Effector CD8-positive, alpha-beta T cell (primary cell): ENCODE data around the gene SSTR3.
"Not testable (repeated sequence)": the region's sequence is repeated elsewhere in the genome, so short reads cannot be mapped to it uniquely, and the experiment has no call there.

Experiments
- DNase-seq: peaks from one replicate; lab custom pipeline; 2025; lab: John Stamatoyannopoulos, UW

Gene SSTR3

DNA sequence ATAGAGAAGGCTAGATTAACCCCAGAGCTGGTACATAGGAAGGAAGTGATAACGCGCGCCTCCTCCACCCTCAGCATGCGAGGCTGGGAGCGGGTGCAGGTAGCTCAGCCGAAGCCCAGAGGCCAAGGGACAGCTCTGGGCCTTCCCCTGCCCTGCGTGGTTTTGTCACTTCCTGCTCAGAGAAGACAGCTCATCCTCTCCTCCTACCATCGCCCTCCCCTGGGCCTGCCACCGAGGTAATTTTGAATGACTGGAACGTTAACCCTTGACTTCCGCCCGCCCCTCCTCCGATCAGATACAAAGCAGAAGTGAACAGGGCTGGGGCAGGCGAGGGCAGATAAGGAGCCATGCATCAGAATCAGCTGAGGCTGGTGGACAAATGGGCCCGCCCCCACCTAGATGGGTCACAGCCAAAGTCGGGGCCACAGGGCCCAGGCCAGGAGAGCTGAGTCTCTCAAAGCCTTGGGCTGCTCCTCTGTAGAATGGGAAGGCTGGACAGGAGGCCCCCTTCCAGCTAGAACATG lies 30.2 kb upstream of the SSTR3 start:
- peak; percentile 66 for DNase-seq

DNA sequence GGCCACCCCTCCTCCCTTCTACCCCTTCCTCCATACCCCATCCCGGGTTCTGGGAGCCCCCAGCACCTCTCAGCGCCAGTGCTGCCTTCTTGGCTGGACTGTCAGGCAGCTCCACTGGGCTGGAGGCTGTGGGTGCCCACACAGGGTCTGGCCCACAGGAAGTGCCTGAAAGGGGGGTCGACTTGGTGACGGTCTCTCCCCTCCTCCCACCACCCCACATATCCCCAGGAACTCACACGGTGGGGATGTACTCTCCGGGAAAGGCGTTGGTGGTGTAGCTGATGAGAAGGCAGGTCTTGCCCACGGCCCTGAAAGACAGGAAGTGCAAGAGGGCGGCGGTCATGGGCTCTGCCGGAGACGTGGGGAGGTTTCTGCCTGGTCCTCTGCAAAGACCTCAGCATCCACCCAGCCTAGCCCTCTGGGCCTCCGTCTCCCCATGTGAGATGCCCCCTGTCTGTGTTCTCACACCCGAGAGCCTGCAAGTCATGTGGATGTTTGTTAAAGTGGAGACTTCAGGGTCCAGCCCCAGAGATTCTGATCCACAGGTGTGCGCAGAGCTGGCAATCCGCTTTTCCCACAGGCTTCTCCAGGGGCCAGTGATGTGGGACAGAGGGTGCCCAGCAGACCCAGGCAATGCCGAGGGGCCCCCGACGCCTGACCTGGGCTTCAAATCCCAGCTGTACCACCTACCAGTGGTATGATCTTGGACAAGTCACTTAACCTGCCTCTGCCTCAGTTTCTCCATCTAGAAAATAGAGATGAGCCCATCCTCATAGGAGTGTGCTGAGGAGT lies 29.3 kb upstream of the SSTR3 start:
- no peak for DNase-seq

DNA sequence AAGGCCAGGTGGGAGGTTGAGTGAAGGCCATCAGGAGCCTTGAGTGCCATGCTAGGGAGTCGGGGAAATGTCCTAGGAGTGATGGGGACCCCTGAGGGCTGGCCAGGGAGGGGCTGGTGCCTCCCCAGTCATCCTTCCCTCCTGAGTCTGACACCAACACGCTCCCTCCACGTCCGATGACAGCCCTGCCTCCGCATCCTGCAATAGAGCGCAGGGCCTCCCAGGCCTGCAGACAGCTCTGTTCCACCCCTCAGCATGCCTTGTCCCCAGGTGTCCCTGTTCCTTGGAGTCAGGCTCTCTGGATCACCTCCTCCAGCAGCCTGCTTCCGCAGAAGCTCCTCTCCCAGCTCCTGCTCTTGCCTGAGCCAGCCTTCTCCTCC lies 28.7 kb upstream of the SSTR3 start:
- no peak for DNase-seq

DNA sequence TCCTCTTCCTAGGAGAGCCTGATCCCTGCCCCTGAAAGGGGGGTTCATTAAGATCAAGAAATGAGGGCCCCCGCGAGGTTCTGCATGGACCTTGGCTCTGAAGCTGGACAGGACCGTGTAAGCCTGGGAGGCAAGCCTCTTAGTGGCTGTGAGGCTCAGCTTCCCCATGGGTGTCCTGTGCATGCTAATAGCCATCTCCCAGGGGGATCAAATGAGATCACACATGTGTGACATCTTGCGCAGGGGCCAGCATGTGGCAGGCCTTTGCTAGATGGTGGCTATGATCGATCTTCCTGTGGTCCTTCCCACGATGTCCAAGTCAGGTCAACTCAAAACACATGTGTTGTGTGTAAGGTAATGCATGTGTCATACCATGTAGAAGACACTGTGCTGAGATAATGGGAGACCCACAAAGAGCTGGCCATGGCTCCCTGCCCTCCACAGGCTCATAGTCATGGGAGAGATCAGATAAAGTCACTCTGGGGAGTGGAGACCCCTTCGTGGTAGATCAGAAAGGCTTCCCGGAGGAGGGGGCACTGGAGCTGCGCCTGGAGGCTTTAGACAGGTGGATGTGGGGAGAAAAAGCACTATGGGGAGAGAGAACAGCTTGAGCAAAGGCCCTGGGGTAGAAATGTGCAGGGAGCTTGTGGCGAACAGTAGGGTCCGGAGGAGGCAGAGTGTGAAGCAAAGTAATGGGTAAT lies 28.1 kb upstream of the SSTR3 start:
- DNase-seq = no peak

DNA sequence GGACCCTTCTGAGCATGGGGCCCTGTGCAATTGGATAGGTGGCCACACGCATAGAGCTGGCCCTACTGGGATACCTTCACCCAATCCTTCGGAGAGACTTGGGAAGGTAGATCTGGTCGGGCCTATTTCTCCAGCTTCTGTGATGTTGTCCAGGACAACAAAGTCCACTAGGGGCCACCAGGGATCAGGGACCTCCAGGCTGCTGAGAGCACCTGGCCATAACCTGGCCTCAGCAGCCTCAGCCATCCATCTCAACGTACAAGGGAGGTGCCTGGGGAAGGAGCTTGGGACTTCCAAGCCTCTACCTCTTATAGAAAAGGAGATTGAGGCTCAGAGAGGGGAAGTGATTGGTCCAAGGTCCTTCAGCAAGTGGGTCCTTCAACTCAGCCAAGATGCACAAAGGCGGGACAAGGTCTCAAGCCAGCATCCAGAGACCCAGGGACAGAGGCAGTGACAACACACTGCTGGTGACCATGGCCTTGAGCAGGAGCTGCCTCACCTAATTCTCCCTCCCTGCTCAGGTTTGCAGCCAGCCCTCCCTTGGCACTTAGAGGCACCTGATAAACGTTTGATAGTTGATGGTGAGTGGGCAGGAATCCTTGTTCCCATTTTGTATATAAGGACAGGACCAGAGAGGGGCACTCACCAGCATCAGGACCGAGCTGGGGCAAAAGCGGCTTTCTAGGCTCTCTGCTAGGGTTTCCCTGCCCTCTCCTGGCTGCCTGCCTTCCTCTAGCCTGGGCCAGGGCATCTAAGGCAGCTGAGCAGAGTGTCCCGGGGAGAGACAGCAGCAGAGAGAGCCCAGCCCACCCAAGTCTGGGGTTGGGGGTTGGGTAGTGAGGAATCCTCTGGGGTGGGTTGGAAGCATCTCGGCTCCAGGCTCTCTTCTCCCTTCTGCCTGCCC lies 27.3 kb upstream of the SSTR3 start:
- DNase-seq = no peak

DNA sequence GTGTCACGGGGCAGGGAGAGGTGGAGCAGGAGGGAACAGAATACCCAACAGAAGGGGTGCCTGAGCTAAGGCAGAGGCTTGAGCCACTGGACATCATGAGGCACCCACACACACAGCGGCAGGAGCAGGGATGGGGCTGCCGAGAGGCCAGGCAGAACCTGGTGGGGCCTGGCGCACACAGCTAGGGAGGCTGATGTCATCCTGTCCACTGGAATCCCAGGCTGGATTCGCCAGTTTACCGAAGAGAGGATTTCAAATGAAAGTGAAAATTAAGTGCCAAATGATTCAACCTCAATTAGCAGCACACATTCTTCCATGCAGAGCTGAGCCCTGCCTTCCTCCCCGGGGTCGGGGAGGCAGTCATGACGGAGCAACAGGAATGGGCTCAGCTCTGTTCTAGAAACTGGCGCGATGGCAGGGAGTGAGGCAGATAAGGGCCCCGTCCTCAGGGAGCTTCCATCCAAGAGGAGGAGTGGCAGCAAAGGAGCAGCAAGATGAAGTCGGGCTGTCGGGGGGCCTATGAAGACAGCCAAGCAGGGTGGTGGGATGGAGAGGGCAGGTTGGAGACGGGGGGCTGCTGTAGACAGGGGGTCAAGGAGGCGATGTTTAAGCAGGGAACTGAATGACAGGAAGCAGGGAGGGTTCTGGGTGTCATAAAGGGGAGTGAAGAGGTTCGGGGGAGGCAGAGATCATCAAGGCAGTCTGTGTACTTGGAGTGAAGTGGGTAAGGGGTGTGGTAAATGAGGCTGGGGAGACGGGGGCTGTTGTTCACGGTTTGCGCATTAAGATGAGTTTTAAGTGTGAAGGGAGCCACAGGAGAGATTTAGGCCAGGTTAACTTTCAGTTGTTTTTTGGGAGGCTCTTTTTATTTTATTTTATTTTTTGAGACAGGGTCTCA lies 25.3 kb upstream of the SSTR3 start:
- DNase-seq = no peak

DNA sequence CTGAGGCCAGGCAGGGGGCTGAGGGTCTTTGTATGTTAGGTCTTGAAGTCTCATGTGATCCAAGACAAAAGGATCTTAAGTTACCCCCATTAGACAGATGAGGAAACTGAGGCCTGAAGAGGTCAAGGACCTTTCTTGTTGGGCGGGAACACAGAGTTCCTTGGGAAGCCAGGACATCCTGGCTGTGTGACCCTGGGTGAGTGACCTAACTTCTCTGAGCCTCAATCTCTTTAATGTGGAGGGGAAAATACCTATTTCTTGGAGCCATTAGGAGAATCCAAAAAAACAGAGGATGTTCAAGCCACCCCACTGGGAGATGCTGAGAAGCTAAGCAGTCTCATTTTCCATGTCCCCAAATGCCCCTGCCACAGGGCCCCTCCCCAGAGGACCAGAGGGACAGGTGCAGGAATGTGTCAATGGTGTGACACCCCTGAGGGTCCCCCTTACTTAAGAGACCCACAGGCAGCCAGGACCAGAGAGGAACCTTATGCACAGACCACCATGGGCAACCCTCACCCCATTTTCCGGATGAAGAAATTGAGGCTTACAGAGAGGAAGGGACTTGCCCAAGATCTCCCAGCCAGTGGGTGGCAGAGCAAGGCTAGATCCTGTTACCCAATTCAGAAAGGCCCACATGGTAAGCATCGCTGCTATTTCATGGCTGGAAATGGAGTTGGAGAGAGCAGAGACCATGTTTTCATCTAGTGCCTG lies 23.8 kb upstream of the SSTR3 start:
- DNase-seq = no peak

DNA sequence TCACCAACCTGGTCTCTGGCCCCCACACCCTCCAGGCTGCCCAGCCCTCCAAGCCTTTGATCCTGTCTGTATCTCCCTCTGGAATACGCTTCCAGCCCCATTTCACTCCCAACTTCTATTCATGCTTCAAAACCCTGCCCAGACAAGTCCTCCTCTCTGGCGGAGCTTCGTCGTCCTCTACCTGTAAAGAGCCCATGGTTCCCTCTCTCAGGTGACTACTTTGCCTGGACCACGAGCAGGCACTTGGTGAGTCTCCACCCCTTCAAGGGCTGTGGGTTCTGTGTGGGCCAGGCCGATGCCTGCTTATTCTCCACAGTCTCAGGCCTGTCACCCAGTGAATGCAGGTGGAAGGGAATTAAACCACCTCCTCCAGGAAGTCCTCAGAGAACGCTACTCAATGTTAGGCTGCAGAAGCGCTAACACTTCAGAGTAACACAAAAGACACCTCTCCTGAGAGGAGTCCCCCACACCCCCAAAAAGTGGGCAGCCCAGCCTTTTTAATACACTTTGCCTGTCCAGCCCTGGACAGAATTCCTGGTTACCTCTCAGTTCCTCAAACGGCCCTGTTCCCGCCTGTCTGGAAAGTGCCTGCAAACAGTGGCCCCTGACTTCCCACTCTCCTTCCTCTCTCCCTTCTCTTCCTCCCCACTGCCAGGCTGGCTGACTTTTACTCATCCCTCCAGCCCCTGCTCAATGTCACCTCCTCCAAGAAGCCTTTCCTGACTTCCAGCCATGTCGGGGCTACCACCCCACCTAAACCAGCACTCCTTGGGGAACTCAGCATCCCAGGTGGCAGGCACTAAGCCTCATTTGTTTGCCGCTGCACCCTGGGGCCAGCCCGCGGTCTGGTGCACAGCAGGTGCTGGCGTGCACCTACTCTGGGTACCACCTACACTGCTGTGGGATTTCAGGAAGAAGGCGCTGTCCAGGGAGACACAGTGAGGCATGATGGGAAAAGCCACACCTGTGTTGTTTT lies 22.7 kb upstream of the SSTR3 start:
- no peak for DNase-seq

DNA sequence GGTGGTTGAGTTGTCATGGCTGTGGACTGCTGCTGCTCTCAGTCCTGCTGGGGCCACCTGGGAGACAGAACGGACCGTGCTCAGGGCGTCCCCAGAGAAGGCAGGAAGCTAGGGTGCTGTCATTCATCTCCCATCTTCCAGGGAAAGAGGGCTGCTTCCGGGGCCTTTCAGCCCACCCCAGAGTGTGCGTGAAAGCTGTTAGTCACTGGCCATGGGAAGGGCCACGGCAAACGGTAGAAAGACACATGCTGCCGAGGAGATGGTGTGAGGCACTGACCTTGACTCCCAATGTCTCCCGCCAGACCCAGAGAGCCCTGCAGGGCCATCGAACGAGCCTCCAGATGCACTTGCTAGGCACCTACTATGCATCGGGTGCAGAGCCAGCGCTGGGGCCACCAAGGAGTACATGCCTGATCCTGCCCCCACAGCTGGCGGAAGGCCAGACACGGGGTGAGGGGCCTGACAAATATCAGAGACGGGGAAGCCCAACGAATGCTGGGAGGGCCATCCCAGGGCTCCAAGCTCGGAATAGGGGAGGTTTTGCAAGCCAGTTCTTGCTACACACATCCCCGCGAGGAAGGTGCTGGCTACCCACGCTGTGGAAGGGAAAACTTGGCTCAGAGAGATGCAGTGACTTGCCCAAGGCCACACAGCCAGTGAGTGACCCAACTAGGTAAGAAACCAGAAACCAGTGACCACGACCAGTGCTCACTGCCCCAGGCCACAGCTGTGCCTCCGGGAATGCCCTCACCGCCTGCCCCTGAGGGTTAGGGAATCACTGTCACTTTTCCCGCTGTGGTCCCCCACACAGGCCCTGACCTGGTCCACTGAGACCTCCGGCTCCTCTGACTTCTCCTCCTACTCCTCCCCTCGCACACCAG lies 21.7 kb upstream of the SSTR3 start:
- no peak for DNase-seq

DNA sequence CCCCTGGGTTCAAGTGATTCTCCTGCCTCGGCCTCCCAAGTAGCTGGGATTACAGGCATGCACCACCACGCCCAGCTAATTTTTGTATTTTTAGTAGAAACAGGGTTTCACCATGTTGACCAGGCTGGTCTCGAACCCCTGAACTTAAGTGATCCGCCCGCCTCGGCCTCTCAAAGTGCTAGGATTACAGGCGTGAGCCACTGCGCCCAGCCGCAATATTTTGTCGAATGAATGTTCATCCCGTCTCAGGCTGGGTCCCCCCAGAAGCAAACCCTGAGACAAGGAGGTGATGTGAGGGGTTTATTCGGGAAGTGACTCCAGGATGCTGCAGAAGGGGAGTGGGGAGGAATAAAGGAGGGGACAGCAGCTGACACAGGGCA lies 21.1 kb upstream of the SSTR3 start:
- DNase-seq = not testable (repeated sequence)

DNA sequence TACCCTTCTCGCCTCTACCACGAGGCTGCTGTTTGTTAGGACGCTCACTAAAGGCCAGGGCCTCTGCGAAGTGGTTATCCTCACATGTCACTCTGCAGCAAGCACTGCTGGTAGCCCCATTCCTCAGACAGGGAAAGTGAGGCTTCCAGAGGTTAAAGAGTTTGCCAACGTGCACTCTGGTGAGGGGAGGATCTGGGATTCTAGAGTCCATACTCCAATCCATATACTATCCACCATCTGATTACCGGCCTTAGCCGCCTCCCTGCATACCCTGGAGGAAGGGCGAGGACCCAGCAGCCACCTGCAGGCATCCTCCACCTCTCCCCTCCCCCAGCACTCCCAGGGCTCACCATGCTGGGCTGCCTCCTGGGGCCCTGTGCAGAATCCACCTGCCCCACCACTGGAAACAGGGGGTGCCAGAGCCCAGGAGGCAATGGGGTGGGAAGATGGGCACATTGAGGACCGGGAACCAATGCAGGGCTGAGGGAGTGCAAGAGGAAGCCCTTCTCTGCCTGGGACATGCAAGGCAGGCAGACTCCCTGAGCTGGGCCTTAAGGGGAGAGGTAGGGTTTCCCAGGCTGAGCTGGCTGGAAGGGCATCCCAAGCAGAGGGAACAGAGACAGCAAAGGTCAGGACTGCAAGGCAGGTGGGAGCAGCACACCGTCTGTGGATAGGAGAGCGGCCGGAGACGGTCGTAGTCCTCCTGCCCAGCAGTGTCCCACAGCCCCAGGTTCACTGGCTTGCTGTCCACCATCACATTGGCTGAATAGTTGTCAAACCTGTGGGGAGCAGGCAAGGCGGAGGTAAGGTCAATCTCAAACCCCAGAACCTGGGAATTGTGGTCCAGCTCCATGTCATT lies 20.1 kb upstream of the SSTR3 start:
- no peak for DNase-seq

DNA sequence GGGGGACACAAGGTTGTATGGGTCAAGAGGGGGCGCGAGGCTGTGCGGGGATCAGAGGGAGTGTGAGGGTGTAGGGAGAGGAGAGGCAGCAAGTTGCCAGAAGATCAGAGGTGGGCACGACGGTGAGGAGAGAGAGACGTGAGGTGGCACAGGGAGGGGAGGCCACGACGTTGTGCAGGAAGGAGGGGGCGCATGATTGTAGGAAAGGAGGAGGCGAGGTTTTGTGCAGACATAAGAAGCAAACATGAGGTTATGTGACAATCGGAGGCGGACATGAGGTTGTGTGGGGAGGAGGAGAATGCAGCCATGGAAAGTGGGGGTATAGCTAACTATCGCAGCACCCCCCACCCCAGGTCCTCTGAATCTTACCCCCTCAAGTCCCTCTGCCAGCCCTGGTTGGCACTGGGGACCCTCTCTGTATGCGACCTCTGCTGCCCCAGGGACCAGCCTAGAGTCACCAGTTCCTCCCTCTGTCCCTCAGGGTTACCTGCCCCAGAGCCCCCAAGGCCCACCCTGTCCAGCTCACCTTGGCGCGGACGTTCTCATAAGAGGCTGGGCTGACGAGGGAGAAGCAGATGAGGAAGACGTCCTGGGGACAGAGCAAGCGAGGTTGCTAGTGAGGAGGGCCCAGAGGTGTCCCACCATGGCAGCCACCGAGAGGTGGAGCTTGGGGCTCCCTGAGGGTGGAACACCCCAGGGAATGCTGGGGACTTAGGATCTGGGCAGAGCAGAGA lies 19.3 kb upstream of the SSTR3 start:
- peak; percentile 46 for DNase-seq

DNA sequence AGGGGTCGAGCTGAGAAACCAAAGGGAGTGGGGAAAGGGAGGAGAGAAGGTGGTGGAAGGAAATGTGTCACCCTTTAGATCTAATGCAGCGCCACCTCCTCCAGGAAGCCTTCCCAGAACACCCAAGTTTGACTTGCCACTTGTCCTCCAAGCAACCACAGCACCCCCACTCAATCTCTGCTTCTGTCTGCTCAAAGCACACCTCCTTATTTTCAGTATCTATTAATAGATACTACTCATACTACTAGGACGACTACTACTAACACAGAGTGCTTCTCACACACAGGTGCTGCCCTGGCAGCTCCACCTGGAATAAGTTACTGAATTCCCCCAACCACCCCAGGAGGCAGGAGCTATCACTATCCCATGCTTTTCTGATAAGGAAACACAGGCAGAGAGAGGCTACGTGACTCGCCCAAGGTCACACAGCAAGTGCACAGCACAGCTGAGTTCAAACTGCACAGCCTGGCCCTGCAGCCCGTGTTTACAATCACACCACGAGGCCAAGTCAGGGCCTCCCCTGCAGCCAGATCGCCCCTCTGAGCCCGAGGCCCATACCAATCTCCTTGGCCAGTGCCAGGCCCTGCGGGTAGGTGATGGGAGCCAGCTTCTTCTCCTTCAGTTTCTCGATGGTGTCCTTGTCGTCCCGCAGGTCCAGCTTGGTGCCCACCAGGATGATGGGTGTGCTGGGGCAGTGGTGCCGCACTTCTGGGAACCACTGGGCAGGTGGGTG lies 18.6 kb upstream of the SSTR3 start:
- DNase-seq = peak; percentile 35

DNA sequence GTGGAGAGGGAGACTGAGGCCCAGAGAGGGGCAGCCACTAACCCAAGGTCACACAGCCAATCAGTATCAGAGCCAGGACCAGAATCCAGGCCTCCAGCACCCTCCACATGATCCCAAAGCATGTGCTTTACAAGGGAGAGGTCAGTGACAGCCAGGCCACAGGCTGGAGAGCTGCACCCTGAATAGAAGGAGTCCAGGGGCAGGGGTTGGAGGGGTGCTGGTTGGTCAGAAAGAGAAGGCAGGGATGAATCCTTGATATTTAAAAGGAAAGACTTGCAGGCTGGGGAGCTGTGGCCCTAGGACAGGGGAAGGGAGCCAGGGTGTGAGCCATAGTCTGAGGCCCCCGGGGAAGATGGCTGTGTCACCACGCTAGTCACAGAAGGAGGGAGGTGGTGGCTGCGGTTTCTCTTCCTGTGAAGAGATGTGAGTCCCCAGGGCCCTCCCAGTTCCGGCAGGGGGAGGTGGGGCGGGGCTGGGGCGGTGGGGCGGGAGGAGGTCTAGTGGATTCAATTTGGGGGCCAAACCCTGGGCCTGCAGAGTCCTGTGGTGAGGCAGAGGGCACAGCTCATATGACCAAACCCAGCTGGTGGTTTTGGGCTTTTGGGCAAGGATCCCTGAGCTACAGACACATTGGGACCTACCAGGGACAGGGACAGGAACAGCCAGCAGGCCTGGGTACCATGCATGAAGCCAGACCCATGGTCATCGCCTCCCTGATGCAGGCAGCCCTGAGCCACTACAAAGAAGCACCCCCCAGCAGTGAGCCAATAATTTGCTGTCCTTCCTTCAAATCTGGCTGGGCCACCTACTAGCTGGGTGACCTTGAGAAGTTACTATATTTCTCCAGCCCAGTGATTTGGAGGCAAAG lies 17.8 kb upstream of the SSTR3 start:
- DNase-seq = peak; percentile 81
